HG02981 (cell line): ENCODE results near the gene SPATA20.

ENCODE experiments used
- ATAC-seq: cut with Tn5 transposase; IDR thresholded peaks from one replicate; pipeline ENCODE4 v1.9.1; 2021; ENCODE audit warnings: mild to moderate bottlenecking, moderate library complexity; ENCODE audit not compliant: unreplicated experiment

The SPATA20 gene

DNA sequence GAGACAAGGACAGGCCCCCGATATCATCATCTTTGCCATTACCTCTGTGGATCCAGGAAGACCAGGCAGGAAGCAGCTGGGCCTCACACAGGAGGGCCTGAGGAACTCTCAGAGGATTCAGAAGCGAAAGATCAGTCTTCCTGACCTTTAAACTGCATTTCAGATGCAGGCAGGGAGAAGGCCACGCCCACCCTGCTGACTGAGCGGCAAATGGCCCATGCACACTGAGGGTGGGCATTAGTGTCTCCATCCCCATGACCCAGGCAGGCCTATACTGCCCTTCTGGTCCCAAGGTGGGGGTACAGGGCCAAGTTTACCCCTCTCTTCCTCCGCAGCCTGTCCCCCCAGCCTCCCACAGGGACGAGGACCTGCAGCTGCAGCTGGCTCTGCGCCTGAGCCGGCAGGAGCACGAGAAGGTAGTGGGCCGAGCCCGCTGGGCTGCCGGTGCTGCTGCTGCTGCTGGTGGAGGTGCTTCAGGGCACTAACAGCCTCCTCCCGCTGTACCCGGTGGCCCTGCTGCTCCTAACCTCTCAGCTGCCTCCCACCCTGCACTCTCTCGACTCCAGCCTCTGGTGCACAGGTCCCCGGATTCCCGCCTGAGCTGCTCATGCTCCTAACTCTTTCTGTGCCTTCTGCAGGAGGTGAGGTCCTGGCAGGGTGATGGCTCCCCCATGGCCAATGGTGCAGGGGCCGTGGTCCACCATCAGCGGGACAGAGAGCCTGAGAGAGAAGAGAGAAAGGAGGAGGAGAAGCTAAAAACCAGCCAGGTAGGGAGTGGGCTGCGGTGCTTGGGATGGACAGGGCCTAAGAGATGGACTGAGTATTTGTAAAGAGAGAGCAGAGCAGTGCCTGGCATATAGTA, 8.2 kb upstream of the SPATA20 start:
- ATAC-seq, result no peak

DNA sequence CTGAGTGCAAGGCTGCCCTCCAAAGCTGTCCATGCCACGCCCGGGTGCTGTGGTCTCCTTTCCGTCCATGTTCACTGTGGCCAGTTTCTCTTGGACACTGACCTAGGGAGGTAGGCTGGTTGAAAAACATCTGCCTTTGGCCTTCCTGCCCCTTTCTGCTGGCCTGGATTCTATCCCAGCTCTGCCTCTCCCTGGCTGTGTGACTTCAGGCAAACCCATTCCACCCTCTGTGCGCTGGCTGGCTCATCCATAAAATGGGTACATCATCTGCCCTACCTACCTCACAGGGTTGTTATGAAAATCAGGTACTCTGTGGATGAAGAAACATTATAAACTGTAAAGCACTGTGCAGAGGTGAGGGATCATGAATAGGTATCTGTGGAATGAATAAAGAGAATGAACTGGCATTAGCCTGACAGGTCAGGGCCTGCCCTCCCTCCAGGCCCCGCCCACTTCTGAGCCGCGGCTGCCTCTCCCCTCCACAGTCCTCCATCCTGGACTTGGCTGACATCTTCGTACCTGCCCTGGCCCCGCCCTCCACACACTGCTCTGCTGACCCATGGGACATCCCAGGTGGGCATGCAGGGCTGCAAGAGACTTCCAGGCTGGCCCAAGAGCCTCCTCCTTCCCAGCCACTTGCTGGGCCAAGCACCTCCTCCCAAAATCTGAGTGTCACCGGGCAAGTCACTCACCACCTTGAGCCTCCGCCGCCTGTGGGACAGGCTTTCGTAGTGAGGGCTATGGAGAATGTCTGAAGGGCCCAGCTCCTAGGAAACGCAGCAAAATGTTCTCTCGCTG, 7.0 kb upstream of the SPATA20 start:
- no peak for ATAC-seq

DNA sequence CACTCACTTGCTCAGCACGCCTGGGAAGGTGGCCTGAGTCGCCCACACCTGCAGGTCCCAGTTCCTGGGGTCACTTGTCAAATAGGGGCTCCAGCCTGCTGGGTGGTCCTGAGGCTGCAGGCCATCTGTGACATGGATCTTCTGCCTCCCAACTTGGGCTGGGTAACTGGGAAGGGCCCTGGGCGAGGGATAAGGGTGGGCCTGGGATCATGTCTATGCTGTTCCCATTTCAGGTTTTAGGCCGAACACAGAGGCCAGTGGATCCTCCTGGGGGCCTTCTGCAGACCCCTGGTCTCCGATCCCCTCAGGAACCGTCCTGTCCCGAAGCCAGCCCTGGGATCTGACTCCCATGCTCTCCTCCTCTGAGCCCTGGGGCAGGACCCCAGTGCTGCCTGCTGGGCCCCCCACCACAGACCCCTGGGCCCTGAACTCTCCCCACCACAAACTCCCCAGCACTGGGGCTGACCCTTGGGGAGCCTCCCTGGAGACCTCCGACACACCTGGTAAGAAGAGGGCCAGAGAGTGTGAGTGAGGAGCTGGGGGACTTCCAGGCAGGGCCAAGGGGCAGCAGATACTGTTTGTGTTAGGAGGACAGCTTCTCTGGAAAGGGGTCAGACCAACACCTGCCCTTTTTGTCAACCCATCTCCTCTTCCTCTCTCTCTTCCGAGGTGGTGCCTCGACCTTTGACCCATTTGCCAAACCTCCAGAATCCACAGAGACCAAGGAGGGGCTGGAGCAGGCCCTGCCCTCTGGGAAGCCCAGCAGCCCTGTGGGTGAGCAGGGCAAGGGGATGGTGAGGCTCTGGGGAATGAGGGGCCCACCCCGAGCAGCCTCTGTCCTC, 6.2 kb upstream of the SPATA20 start:
- no peak for ATAC-seq

DNA sequence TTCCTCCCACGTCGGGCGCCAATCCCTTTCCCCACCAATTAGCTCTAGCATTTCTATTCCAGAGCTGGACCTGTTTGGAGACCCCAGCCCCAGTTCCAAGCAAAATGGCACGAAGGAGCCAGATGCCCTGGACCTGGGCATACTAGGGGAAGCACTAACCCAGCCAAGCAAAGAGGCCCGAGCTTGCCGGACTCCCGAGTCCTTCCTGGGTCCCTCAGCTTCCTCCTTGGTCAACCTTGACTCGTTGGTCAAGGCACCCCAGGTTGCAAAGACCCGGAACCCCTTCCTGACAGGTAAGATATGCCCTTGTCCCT, 5.6 kb upstream of the SPATA20 start:
- no peak for ATAC-seq

DNA sequence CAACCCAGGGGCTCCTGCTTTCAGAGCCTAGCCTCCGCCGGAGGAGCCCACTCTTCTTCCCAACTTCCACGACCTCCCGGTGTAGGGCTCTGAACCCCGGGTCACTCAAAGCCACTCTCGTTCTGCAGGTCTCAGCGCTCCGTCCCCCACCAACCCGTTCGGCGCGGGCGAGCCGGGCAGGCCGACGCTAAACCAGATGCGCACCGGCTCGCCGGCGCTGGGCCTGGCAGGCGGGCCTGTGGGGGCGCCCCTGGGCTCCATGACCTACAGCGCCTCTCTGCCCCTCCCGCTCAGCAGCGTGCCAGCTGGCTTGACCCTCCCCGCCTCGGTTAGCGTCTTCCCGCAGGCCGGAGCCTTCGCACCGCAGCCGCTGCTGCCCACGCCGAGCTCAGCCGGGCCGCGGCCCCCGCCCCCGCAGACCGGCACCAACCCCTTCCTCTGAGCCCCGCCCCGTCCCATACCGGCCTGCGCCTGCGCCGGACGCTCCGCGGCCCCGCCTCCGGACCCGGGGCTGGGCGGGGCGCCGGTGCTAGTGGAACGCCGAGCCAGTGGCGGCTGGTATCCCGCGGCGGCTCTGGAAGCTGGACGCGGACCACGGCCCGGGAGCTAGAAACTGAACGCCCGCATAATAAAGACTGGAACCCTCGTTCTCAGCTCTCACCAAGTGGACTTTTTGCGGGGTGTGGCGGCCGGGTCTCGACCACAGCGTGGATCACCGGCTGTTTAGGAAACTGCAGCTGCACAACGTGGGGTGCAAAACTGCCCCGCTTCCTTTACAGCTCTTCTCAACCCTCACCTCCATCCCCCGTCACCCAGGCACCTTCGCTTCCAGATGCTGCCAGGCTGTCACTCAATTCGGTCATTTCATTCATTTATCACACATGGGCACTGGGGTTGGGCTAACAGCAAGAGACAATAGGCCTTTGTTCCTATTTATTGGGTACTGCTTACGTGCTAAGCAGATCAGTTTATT, 5.0 kb upstream of the SPATA20 start:
- peak; percentile 67 for ATAC-seq

DNA sequence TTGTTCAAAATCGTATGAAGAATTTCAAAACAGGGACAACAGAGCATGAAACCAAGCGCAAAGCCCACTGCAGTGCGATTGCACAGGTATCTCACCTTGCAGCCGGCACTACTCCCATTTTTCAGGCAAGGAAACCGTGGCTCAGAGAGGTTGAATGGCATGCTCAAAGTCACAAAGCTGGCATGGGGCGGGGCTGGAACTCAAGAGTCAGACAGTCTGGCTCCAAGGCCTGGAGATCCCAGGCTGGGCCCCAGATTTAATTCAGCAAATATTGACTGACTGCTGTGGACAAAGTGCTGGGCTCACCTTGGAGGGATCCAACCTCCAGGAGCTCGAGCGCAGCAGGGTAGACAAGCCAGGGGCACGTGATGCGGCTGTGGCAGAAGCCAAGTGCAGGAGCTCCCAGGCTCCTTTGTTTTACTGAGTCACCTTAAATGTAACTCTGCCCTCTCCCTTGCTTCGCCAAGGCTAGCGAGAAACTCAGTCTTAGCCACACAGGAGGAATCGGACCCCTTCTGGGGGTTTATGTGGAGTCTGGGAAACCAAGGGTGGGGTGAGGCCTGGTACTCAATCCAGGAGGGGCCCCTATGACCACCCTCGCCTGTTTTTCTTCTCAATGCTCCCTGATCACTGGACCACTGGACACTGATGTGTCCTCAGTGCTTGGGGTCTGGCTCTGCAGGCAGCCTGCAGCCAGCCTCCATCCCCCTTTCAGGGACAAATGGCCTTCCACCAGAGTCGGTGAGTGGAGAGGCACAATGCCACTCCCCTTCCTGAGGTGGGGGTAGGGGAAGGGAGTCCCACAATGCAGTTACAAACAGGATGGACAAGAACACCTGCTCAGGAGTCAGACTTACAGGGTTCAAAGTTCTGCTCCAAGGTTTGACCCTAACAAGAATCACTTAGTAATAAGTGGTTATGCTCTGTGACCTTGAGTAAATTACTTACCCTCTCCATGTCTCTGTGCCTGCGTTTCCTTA, 3.9 kb upstream of the SPATA20 start:
- ATAC-seq, result no peak

DNA sequence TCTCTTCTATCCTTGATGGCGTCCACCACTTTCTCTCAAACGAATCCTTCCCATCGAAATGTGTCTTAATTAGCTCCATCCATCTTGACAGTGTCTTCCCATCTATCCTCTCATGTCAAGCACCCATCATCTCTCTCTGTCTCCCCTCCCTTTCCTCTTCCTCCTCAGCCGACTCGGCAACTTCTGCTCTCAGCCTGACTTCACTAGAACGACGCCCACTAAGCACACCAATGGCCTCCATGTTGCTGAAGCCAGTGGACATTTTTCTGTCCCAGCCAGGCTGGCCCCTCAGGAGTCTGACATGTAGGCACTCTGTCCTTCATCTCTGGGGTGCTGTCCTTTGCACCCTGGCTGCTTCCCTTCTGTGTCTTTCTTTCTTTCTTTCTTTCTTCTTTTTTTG, 2.5 kb upstream of the SPATA20 start:
- ATAC-seq, result no peak

DNA sequence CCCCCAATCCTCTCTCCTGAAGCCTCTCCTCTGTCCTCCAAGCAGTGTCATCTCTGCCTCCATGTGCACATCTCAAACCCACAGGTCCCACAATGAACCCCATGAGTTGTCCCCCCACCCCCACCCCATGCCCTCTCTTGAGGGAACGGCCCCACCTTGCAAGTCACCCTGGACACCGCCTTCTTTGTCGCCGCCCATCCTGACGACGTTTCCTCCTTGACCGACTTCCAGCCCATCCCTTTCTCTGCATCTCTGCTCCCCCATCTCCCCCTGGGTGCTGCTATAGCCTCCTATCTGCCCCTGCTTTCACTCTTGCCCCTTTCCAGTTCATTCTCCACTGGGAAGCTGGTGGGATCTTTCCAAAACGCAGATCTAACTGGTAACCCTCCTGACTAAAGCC, 1.7 kb upstream of the SPATA20 start:
- no peak for ATAC-seq

DNA sequence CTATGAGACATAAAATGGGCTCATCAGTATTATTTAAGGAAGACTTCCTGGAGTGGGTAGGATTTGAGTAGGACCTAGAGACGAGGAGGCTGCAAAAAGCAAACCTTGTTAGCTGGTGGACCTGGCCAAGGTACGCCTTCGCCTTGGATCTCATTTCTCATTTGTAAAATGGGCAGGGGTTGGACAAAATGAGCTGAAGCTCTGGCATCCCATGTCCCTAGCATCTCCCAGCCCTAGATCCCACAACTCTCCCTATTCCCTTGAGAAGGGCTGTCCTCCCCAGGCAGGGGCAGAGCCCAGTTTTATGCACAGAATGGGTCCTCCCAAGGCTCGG, 306 bp upstream of the SPATA20 start:
- no peak for ATAC-seq

DNA sequence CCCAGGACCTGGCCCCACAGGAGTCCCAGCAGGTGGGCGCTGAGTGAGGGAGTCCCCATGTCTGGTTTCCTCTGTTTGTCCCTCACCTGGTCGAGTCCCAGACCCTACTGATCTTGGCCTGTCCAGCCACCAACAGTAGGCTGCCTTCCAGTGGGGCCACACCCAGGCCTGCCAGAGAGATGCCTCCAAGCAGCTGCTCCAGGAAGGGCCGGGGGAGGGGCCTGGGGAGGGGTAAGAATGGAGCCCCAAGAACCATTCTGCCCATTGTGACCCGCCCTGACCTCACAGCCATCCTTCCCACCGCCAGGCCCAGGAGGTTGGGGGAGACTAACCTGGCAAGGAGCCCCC, 736 bp downstream of the SPATA20 start:
- no peak for ATAC-seq

DNA sequence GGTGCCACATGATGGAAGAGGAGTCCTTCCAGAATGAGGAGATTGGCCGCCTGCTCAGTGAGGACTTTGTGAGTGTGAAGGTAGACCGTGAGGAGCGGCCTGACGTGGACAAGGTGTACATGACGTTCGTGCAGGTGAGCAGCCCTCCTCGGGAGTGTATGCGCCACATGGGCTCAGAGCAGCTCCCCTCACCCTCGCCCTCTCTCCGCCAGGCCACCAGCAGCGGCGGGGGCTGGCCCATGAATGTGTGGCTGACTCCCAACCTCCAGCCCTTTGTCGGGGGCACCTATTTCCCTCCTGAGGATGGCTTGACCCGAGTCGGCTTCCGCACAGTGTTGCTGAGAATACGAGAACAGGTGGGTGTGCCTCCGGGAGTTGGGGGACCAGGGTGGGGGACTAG, 1.9 kb downstream of the SPATA20 start:
- ATAC-seq, result no peak

DNA sequence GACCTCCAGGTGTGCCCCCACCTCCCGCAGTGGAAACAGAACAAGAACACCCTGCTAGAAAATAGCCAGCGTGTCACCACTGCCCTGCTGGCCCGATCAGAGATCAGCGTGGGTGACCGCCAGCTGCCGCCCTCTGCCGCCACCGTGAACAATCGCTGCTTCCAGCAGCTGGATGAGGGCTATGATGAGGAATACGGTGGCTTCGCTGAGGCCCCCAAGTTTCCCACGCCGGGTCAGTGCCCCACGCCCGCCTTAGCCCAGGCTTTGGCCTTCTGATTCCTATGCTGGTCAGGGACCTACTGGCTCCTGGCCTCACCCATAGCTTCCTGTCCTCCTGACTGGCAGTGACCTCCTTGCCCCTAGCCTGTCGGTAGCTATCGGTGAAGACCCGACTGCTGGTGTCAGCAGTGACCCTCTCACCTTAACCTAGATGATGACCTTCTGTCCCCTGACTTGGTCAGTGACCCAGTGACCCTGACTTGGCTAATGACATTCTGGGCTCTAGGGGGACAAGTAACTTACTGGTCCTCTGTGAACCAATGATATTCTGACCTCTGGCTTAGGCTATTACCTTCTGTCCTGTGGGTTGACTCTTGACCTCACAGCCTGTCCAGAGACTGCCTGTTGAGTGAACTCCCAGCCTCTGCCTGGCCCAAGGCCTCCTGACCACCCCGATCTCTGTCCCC, 2.4 kb downstream of the SPATA20 start:
- no peak for ATAC-seq

DNA sequence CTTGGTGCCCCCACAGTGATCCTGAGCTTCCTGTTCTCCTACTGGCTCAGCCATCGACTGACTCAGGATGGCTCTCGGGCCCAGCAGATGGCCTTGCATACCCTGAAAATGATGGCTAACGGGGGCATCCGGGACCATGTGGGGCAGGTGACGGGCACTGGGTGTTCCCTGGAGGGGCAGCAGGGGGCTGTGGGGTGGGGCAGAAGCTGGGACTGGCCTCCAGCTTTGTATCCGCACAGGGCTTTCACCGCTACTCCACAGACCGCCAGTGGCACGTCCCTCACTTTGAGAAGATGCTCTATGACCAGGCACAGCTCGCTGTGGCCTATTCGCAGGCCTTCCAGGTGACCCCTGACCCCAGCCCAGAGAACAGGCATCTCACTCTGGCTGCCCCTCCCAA, 3.0 kb downstream of the SPATA20 start:
- no peak for ATAC-seq

DNA sequence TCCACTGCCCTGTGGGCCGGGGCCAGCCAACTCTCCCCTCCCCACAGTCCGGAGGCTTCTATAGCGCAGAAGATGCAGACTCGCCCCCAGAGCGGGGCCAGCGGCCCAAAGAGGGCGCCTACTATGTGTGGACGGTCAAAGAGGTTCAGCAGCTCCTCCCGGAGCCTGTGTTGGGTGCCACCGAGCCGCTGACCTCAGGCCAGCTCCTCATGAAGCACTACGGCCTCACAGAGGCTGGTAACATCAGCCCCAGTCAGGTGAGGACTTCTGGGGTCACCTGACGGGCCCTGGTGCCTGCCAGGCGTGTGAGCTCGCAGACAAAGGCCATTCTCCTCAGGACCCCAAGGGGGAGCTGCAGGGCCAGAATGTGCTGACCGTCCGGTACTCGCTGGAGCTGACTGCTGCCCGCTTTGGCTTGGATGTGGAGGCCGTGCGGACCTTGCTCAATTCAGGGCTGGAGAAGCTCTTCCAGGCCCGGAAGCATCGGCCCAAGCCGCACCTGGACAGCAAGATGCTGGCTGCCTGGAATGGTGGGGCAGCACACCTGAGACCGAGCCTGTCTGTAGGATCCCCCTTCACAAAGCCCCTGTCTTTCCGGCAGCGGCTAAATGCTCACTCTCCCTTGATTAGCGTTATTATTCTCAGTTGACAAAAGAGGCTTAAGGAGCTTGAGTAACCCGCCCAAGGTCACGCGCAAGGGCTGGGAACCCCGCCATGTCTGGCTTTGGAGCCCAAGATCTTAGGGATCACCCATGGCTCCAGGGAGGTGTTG, 3.9 kb downstream of the SPATA20 start:
- no peak for ATAC-seq

DNA sequence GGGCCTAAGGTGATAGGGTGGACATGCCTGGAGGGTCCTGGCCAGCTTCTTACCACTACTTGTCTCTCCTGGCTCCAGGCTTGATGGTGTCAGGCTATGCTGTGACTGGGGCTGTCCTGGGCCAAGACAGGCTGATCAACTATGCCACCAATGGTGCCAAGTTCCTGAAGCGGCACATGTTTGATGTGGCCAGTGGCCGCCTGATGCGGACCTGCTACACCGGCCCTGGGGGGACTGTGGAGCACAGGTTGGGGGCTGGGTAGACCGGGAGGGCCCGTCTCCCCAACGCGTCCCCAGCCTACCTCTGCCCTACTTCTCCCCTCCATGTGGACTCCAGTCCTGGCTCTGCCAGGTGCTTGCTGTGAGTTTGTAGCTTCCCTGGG, 4.5 kb downstream of the SPATA20 start:
- ATAC-seq, result no peak

DNA sequence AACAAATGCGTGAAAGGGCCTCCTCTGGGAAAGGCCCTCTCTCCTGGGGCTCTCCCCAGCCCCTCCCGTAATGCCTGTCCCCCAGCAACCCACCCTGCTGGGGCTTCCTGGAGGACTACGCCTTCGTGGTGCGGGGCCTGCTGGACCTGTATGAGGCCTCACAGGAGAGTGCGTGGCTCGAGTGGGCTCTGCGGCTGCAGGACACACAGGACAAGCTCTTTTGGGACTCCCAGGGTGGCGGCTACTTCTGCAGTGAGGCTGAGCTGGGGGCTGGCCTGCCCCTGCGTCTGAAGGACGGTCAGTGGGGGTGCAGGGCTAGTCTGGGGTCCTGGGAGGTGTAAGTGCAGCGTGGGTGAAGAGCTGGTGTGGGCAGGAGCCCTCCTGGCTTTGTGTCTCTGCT, 4.9 kb downstream of the SPATA20 start:
- no peak for ATAC-seq

DNA sequence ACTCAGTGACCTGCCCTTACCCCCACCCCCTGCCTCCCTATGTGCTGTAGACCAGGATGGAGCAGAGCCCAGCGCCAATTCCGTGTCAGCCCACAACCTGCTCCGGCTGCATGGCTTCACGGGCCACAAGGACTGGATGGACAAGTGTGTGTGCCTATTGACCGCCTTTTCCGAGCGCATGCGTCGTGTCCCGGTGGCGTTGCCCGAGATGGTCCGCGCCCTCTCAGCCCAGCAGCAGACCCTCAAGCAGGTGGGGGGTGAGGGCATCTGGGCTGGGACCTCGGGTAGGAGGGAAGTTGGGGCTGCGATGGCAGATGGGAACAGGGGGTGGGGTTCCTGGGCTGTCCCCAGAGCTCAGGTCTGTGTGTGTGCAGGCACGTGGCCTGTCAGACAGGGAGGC, 7.2 kb downstream of the SPATA20 start:
- no peak for ATAC-seq

DNA sequence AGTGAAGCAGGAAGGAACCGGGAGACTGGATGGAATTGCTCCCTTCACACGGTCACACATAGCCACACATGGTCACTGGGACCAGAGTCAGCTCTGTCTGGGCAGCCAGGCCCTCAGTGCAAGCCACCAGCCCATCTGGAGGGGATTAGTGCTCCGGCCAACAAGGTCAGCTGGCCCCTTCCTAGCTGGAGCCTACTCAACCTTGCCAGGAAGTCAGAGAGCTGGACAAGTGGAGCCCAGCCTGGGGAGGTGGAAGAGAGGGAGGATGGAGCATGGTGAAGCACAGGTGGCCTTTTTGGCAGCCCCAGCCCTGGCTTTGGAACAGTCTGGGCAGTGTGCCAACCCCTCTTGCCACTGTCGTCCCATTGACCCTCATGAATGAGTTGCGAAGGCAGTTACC, 9.8 kb downstream of the SPATA20 start:
- ATAC-seq, result no peak
